Sigmoid colon (tissue), 7 donors: ENCODE data around the gene GBA2. TPM values are rescaled to one million over a fixed set of nuclear protein-coding genes. Genes with fewer than 3 reads are reported as not detected.

ENCODE experiments used
- DNase-seq: peaks from one replicate; pipeline ENCODE4 v3.0.0-alpha.2; 2019
- H3K27ac ChIP-seq, 4 donors: fragments of 200-600 bp; sonication (generic); one replicate each; pipeline ENCODE4 v1.5.1; 2016 to 2019; ENCODE audit warnings: mild to moderate bottlenecking in 1 of 4
- H3K27me3 ChIP-seq, 3 donors: fragments of 200-600 bp; sonication (generic); one replicate each; pipeline ENCODE4 v1.5.1; 2019; ENCODE audit warnings: mild to moderate bottlenecking in 1 of 3
- H3K36me3 ChIP-seq, 4 donors: fragments of 200-600 bp; sonication (generic); one replicate each; pipeline ENCODE4 v1.5.1; 2016 to 2019
- H3K4me1 ChIP-seq, 4 donors: fragments of 200-600 bp; sonication (generic); one replicate each; pipeline ENCODE4 v1.5.1; 2017 to 2019
- H3K4me3 ChIP-seq, 4 donors: fragments of 200-600 bp; sonication (generic); one replicate each; pipeline ENCODE4 v1.5.1; 2017 to 2019; ENCODE audit warnings: mild to moderate bottlenecking in 2 of 4, moderate library complexity in 1 of 4
- H3K9me3 ChIP-seq, 4 donors: fragments of 200-600 bp in 3 of 4; sonication (generic) in 3 of 4; one replicate each; pipeline versions ENCODE4 v1.5.1 to v1.6.1; 2013 to 2019
- CTCF ChIP-seq, 4 experiments: fragments of 450-650 bp in 3 of 4; fragments of 200-600 bp in 1 of 4; IDR thresholded peaks; one replicate each; pipeline ENCODE4 v1.5.1; 2016 to 2019; ENCODE audit warnings: antibody characterized with exemption in 4 of 4, mild to moderate bottlenecking in 3 of 4, moderate library complexity in 2 of 4
- EP300 ChIP-seq, 4 donors: sonication (generic); formaldehyde crosslinking; IDR thresholded peaks; one replicate each; pipeline ENCODE4 v1.6.1; 2017; ENCODE audit warnings: antibody characterized with exemption in 4 of 4
- POLR2A ChIP-seq, 2 donors: fragments of 450-650 bp; IDR thresholded peaks; one replicate each; pipeline ENCODE4 v1.6.1; 2016; ENCODE audit warnings: antibody characterized with exemption in 2 of 2, mild to moderate bottlenecking in 2 of 2, moderate library complexity in 2 of 2
- POLR2AphosphoS5 ChIP-seq, 4 donors: sonication (generic); formaldehyde crosslinking; IDR thresholded peaks; one replicate each; pipeline ENCODE4 v1.6.1; 2017; ENCODE audit warnings: antibody characterized with exemption in 4 of 4
- WGBS, 2 donors: extraction: QIAGEN DNeasy Blood & Tissue Kit; methylation state at CpG; one replicate each; pipeline ENCODE4 v1.1.7; 2013; 5-methylcytosine and 5-hydroxymethylcytosine counted together
- intact Hi-C: fragments of 100-400 bp; cut with DNase I; formaldehyde crosslinking; loops from one replicate; pipeline ENCODE4 v1.15.1; 2023
- polyA plus RNA-seq, 3 donors: library from polyadenylated mRNA; stranded (reverse); fragments of 200-250 nt; gene quantifications; one replicate each; pipeline ENCODE4 v1.2.3, GENCODE V29; 2013
- total RNA-seq, 4 donors: library from RNA; depleted of rRNA; stranded (reverse); fragments of >200 nt; gene quantifications; one replicate each; pipeline ENCODE4 v1.1.0, GENCODE V29; 2016
- donor health status: healthy with polysubstance abuse.
- donor health status: Bipolar disorder and iron deficiency.
- donor health status: healthy.

The GBA2 gene
- total and polyA plus RNA-seq, 7 donors = 34.8 to 91.7 (median 58.5) TPM

- Histone ChIP-seq H3K4me1 (peaks cover 0 to 6% (median 0%) of the 10 kb centered on the region in 4 donors), H3K36me3 (peaks cover 85 to 100% (median 93%) of the 10 kb centered on the region in 4 donors), H3K4me3 (no peak overlapping the region), H3K9me3 (no peaks in the 10 kb centered on the region), H3K27me3 (no peaks in the 10 kb centered on the region), H3K27ac (peak overlapping the region; percentile 31 to 57 (median 38))
- WGBS, 2 donors = 85 to 93% methylated on average over 7 of the region's 7 CpGs
- intact Hi-C loops = no loop called here
- peak; percentile 45 for DNase-seq
- TF ChIP-seq POLR2A (IDR thresholded peaks at IDR 0.05) (no peak), CTCF (IDR thresholded peaks at IDR 0.05) (no peak), EP300 (IDR thresholded peaks at IDR 0.05) (no peak), POLR2AphosphoS5 (IDR thresholded peaks at IDR 0.05) (peak in 1 of 4 donors; percentile 20)
Measured at GRCh38 chr9:35710818-35711500, 38.1 kb downstream of the GBA2 start.

- Histone ChIP-seq H3K4me1 (no peaks in the 10 kb centered on the region), H3K4me3 (no peak overlapping the region), H3K36me3 (peaks cover 91 to 100% (median 94%) of the 10 kb centered on the region in 4 donors), H3K27ac (peak overlapping the region; percentile 27 to 49 (median 36)), H3K9me3 (no peaks in the 10 kb centered on the region), H3K27me3 (no peaks in the 10 kb centered on the region)
- TF ChIP-seq CTCF (IDR thresholded peaks at IDR 0.05) = no peak
- TF ChIP-seq EP300 (IDR thresholded peaks at IDR 0.05) = no peak
- DNase-seq = peak; percentile 54
- intact Hi-C loops = no loop called here
- 97 to 99% methylated on average over 4 of the region's 4 CpGs for WGBS, 2 donors
Measured at GRCh38 chr9:35708146-35708545, 40.9 kb downstream of the GBA2 start.

- H3K36me3 ChIP-seq = peaks cover 91 to 100% (median 94%) of the 10 kb centered on the region in 4 donors
- no peaks in the 10 kb centered on the region for H3K4me1 ChIP-seq
- TF ChIP-seq CTCF (IDR thresholded peaks at IDR 0.05) (no peak), POLR2AphosphoS5 (IDR thresholded peaks at IDR 0.05) (no peak), POLR2A (IDR thresholded peaks at IDR 0.05) (no peak), EP300 (IDR thresholded peaks at IDR 0.05) (no peak)
- peak overlapping the region; percentile 25 to 49 (median 36) for H3K27ac ChIP-seq
- 86 to 98% methylated on average over 10 of the region's 10 CpGs for WGBS, 2 donors
- no peaks in the 10 kb centered on the region for H3K27me3 ChIP-seq
- no peak overlapping the region for H3K4me3 ChIP-seq
- intact Hi-C loops = loop anchor here (2.0 kb wide), 1 partner anchor 18 kb away; no protein-coding TSS in a partner anchor
- no peaks in the 10 kb centered on the region for H3K9me3 ChIP-seq
- DNase-seq = peak; percentile 50
Measured at GRCh38 chr9:35706951-35707350, 42.1 kb downstream of the GBA2 start.

GRCh38 chr9:35705836-35706430 lies 43.1 kb downstream of the GBA2 start:
- Histone ChIP-seq H3K27me3 (no peaks in the 10 kb centered on the region), H3K4me1 (no peaks in the 10 kb centered on the region), H3K4me3 (no peak overlapping the region), H3K36me3 (peaks cover 91 to 100% (median 95%) of the 10 kb centered on the region in 4 donors), H3K27ac (peak overlapping the region; percentile 30 to 49 (median 38)), H3K9me3 (no peaks in the 10 kb centered on the region)
- intact Hi-C loops = loop anchor here (2.0 kb wide), 1 partner anchor 19 kb away; no protein-coding TSS in a partner anchor
- 95% methylated on average over 7 of the region's 7 CpGs for WGBS, 2 donors
- no peak for DNase-seq
- TF ChIP-seq CTCF (IDR thresholded peaks at IDR 0.05) (no peak), EP300 (IDR thresholded peaks at IDR 0.05) (no peak), POLR2AphosphoS5 (IDR thresholded peaks at IDR 0.05) (no peak), POLR2A (IDR thresholded peaks at IDR 0.05) (no peak)
